ENCODE measurements around the gene SYT9. TPM values are rescaled to one million over a fixed set of nuclear protein-coding genes. Genes with fewer than 3 reads are reported as not detected.

The SYT9 gene
- total and polyA plus RNA-seq, 4 donors, result 0.01 to 0.12 TPM; not detected in 2

- TF ChIP-seq, protein P1, sequence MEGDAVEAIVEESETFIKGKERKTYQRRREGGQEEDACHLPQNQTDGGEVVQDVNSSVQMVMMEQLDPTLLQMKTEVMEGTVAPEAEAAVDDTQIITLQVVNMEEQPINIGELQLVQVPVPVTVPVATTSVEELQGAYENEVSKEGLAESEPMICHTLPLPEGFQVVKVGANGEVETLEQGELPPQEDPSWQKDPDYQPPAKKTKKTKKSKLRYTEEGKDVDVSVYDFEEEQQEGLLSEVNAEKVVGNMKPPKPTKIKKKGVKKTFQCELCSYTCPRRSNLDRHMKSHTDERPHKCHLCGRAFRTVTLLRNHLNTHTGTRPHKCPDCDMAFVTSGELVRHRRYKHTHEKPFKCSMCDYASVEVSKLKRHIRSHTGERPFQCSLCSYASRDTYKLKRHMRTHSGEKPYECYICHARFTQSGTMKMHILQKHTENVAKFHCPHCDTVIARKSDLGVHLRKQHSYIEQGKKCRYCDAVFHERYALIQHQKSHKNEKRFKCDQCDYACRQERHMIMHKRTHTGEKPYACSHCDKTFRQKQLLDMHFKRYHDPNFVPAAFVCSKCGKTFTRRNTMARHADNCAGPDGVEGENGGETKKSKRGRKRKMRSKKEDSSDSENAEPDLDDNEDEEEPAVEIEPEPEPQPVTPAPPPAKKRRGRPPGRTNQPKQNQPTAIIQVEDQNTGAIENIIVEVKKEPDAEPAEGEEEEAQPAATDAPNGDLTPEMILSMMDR (IDR thresholded peaks at IDR 0.05; ENCODE audit: control extremely low read depth, extremely low read depth), result no peak
- WGBS, 2 donors, result 95 to 97% methylated on average over 3 of the region's 3 CpGs
- no peaks in the 10 kb centered on the region for H3K27me3 ChIP-seq (ENCODE audit: control insufficient read depth in 3 of 3, insufficient read depth in 3 of 3, low read length in 2 of 3)
- ATAC-seq (ENCODE audit: insufficient read depth, low FRiP score) (no peak), DNase-seq (no peak)
- peaks cover 0 to 27% (median 7%) of the 10 kb centered on the region in 4 donors for H3K36me3 ChIP-seq (ENCODE audit: control insufficient read depth in 4 of 4, insufficient read depth in 4 of 4, low read length in 4 of 4)
- no peak overlapping the region for H3K27ac ChIP-seq (ENCODE audit: low read depth in 1 of 2, low read length in 1 of 2)
- peaks cover 0 to 3% (median 0%) of the 10 kb centered on the region in 5 donors for H3K4me1 ChIP-seq (ENCODE audit: control insufficient read depth in 5 of 5, insufficient read depth in 5 of 5, low read length in 5 of 5)
- H3K9ac ChIP-seq (ENCODE audit: insufficient read depth in 1 of 2, low read length in 2 of 2), result no peak overlapping the region
- peaks cover 0 to 2% (median 0%) of the 10 kb centered on the region in 4 donors for H3K9me3 ChIP-seq (ENCODE audit: control insufficient read depth in 4 of 4, insufficient read depth in 3 of 4, low read length in 3 of 4)
- no peak overlapping the region for H3K4me3 ChIP-seq
Observed at GRCh38 chr11:7506243-7506642, 254.5 kb downstream of the SYT9 start.

GRCh38 chr11:7508087-7508486 lies 256.4 kb downstream of the SYT9 start:
- H3K27me3 ChIP-seq (ENCODE audit: control insufficient read depth in 3 of 3, insufficient read depth in 3 of 3, low read length in 2 of 3), result no peaks in the 10 kb centered on the region
- H3K4me3 ChIP-seq, result no peak overlapping the region
- 85 to 88% methylated on average over 3 of the region's 3 CpGs for WGBS, 2 donors
- no peak overlapping the region for H3K27ac ChIP-seq (ENCODE audit: low read depth in 1 of 2, low read length in 1 of 2)
- no peaks in the 10 kb centered on the region for H3K9me3 ChIP-seq (ENCODE audit: control insufficient read depth in 4 of 4, insufficient read depth in 3 of 4, low read length in 3 of 4)
- H3K9ac ChIP-seq (ENCODE audit: insufficient read depth in 1 of 2, low read length in 2 of 2), result no peak overlapping the region
- H3K36me3 ChIP-seq (ENCODE audit: control insufficient read depth in 4 of 4, insufficient read depth in 4 of 4, low read length in 4 of 4), result peaks cover 0 to 23% (median 8%) of the 10 kb centered on the region in 4 donors
- peaks cover 5 to 18% (median 6%) of the 10 kb centered on the region in 5 donors for H3K4me1 ChIP-seq (ENCODE audit: control insufficient read depth in 5 of 5, insufficient read depth in 5 of 5, low read length in 5 of 5)
- ATAC-seq (ENCODE audit: insufficient read depth, low FRiP score), result no peak
- DNase-seq, result no peak
- TF ChIP-seq, protein P1 (IDR thresholded peaks at IDR 0.05; ENCODE audit: control extremely low read depth, extremely low read depth), result no peak

DNA sequence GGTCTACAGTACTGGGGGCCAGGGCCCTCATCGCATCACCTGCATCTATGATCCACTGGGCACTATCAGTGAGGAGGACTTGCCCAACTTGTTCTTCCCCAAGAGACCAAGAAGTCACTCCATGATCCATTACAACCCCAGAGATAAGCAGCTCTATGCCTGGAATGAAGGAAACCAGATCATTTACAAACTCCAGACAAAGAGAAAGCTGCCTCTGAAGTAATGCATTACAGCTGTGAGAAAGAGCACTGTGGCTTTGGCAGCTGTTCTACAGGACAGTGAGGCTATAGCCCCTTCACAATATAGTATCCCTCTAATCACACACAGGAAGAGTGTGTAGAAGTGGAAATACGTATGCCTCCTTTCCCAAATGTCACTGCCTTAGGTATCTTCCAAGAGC lies 258.3 kb downstream of the SYT9 start:
- Histone ChIP-seq H3K4me3 (no peak overlapping the region), H3K27ac (ENCODE audit: low read depth in 1 of 2, low read length in 1 of 2) (no peak overlapping the region), H3K27me3 (ENCODE audit: control insufficient read depth in 3 of 3, insufficient read depth in 3 of 3, low read length in 2 of 3) (peaks cover 0 to 9% (median 6%) of the 10 kb centered on the region in 3 donors), H3K36me3 (ENCODE audit: control insufficient read depth in 4 of 4, insufficient read depth in 4 of 4, low read length in 4 of 4) (peaks cover 0 to 18% (median 7%) of the 10 kb centered on the region in 4 donors), H3K4me1 (ENCODE audit: control insufficient read depth in 5 of 5, insufficient read depth in 5 of 5, low read length in 5 of 5) (peaks cover 5 to 27% (median 6%) of the 10 kb centered on the region in 5 donors), H3K9me3 (ENCODE audit: control insufficient read depth in 4 of 4, insufficient read depth in 3 of 4, low read length in 3 of 4) (no peaks in the 10 kb centered on the region), H3K9ac (ENCODE audit: insufficient read depth in 1 of 2, low read length in 2 of 2) (no peak overlapping the region)
- DNase-seq, result no peak
- no peak for ATAC-seq (ENCODE audit: insufficient read depth, low FRiP score)
- 93 to 97% methylated on average over 2 of the region's 2 CpGs for WGBS, 2 donors
- TF ChIP-seq, protein P1 (IDR thresholded peaks at IDR 0.05; ENCODE audit: control extremely low read depth, extremely low read depth), result no peak

- Histone ChIP-seq H3K27me3 (ENCODE audit: control insufficient read depth in 3 of 3, insufficient read depth in 3 of 3, low read length in 2 of 3) (peaks cover 0 to 18% (median 17%) of the 10 kb centered on the region in 3 donors), H3K27ac (ENCODE audit: low read depth in 1 of 2, low read length in 1 of 2) (peak overlapping the region in 1 of 2 donors; percentile 99), H3K4me3 (no peak overlapping the region), H3K36me3 (ENCODE audit: control insufficient read depth in 4 of 4, insufficient read depth in 4 of 4, low read length in 4 of 4) (peaks cover 0 to 12% (median 5%) of the 10 kb centered on the region in 4 donors), H3K9me3 (ENCODE audit: control insufficient read depth in 4 of 4, insufficient read depth in 3 of 4, low read length in 3 of 4) (no peaks in the 10 kb centered on the region), H3K9ac (ENCODE audit: insufficient read depth in 1 of 2, low read length in 2 of 2) (no peak overlapping the region), H3K4me1 (ENCODE audit: control insufficient read depth in 5 of 5, insufficient read depth in 5 of 5, low read length in 5 of 5) (peaks cover 5 to 27% (median 8%) of the 10 kb centered on the region in 5 donors)
- ATAC-seq (ENCODE audit: insufficient read depth, low FRiP score), result no peak
- WGBS, 2 donors, result 23 to 28% methylated on average over 5 of the region's 5 CpGs
- peak in 2 of 3 donors; percentile 46 to 59 for DNase-seq
- TF ChIP-seq, protein P1 (IDR thresholded peaks at IDR 0.05; ENCODE audit: control extremely low read depth, extremely low read depth), result no peak
Observed at GRCh38 chr11:7511401-7511800, 259.7 kb downstream of the SYT9 start.

Data from lung (tissue), 12 donors.